Astrocyte (in vitro differentiated cells and primary cell): ENCODE measurements around the gene LHPP. TPM values are rescaled to one million over a fixed set of nuclear protein-coding genes. Genes with fewer than 3 reads are reported as not detected.

Source experiments
- DNase-seq: peaks from one replicate; pipeline ENCODE4 v3.0.0-alpha.2; 2010; ENCODE audit warnings: low read depth
- FAIRE-seq: peaks from 2 replicates; lab custom pipeline; 2011; peaks lifted over from hg19 to GRCh38; lab: Jason Lieb, UNC
- H2AFZ ChIP-seq: 2 replicates; pipeline ENCODE4 v1.6.0; 2012; ENCODE audit warnings: low read depth, low read length, inconsistent platforms
- H3K27ac ChIP-seq: 2 replicates; pipeline ENCODE4 v1.5.1; 2011; ENCODE audit warnings: low read depth, low read length, inconsistent platforms
- H3K27me3 ChIP-seq: 2 replicates; pipeline ENCODE4 v1.6.0; 2011; ENCODE audit warnings: low read length, inconsistent platforms; ENCODE audit not compliant: insufficient read depth
- H3K36me3 ChIP-seq: 2 replicates; pipeline ENCODE4 v1.5.1; 2011; ENCODE audit warnings: low read length, inconsistent platforms; ENCODE audit not compliant: insufficient read depth
- H3K4me1 ChIP-seq: 2 replicates; pipeline ENCODE4 v1.5.1; 2011; ENCODE audit warnings: low read length, inconsistent platforms; ENCODE audit not compliant: insufficient read depth
- H3K4me2 ChIP-seq: 2 replicates; pipeline ENCODE4 v1.6.0; 2012; ENCODE audit warnings: low read length, inconsistent platforms
- H3K4me3 ChIP-seq: 2 replicates; pipeline ENCODE4 v1.5.1; 2011; ENCODE audit warnings: low read depth, mild to moderate bottlenecking, low read length, inconsistent platforms; ENCODE audit not compliant: insufficient read depth
- H3K79me2 ChIP-seq: 2 replicates; pipeline ENCODE4 v1.6.0; 2012; ENCODE audit warnings: mild to moderate bottlenecking, low read length, inconsistent platforms; ENCODE audit not compliant: insufficient read depth
- H3K9ac ChIP-seq: 2 replicates; pipeline ENCODE4 v1.6.0; 2012; ENCODE audit warnings: mild to moderate bottlenecking, low read length, inconsistent platforms
- H3K9me3 ChIP-seq: 2 replicates; pipeline ENCODE4 v1.5.1; 2012; ENCODE audit warnings: low read depth, mild to moderate bottlenecking, low read length, inconsistent platforms; ENCODE audit not compliant: insufficient read depth
- H4K20me1 ChIP-seq: 2 replicates; pipeline ENCODE4 v1.6.0; 2012; ENCODE audit warnings: low read length, inconsistent platforms; ENCODE audit not compliant: insufficient read depth
- H3K27ac Mint-ChIP-seq: one replicate; pipeline ENCODE4 v1.8.0; 2021; ENCODE audit warnings: mild to moderate bottlenecking, mixed read lengths; ENCODE audit not compliant: unreplicated experiment
- H3K27me3 Mint-ChIP-seq: one replicate; pipeline ENCODE4 v1.8.0; 2021; ENCODE audit warnings: low read depth, mixed read lengths; ENCODE audit not compliant: unreplicated experiment
- H3K36me3 Mint-ChIP-seq: one replicate; pipeline ENCODE4 v1.8.0; 2021; ENCODE audit warnings: low read depth, mixed read lengths; ENCODE audit not compliant: unreplicated experiment
- H3K4me1 Mint-ChIP-seq: one replicate; pipeline ENCODE4 v1.8.0; 2021; ENCODE audit warnings: low read depth, mixed read lengths; ENCODE audit not compliant: unreplicated experiment
- H3K4me3 Mint-ChIP-seq: one replicate; pipeline ENCODE4 v1.8.0; 2021; ENCODE audit warnings: mild to moderate bottlenecking, moderate library complexity, mixed read lengths; ENCODE audit not compliant: unreplicated experiment
- H3K9me3 Mint-ChIP-seq: one replicate; pipeline ENCODE4 v1.8.0; 2021; ENCODE audit warnings: mild to moderate bottlenecking, mixed read lengths; ENCODE audit not compliant: unreplicated experiment
- CTCF ChIP-seq: IDR thresholded peaks from 2 replicates; pipeline ENCODE4 v1.5.1; 2011; ENCODE audit warnings: low read depth, mild to moderate bottlenecking, inconsistent platforms, low read length, moderate library complexity; ENCODE audit not compliant: insufficient read depth
- EZH2 ChIP-seq: IDR thresholded peaks from 2 replicates; pipeline ENCODE4 v1.6.1; 2012; ENCODE audit warnings: mild to moderate bottlenecking, low read length, inconsistent platforms; ENCODE audit not compliant: insufficient read depth
- total RNA-seq: library from RNA; stranded (reverse); gene quantifications from 2 replicates; pipeline ENCODE4 v1.2.1, GENCODE V29; 2021

The LHPP gene
- total RNA-seq, 1 donor from 2014 or later, result 6.9 TPM

- Mint-ChIP-seq H3K36me3 (peaks cover 2% of the 10 kb centered on the region), H3K9me3 (no peaks in the 10 kb centered on the region), H3K4me3 (no peak overlapping the region), H3K4me1 (peaks cover 2% of the 10 kb centered on the region), H3K27me3 (peaks cover 13% of the 10 kb centered on the region), H3K27ac (no peak overlapping the region)
- Histone ChIP-seq H3K9me3 (no peaks in the 10 kb centered on the region), H3K4me1 (no peaks in the 10 kb centered on the region), H4K20me1 (no peaks in the 10 kb centered on the region), H3K4me3 (no peak overlapping the region), H2AFZ (no peak overlapping the region), H3K27ac (no peak overlapping the region), H3K4me2 (no peak overlapping the region), H3K79me2 (no peaks in the 10 kb centered on the region), H3K27me3 (no peaks in the 10 kb centered on the region), H3K9ac (no peak overlapping the region), H3K36me3 (no peaks in the 10 kb centered on the region)
- DNase-seq (no peak), FAIRE-seq (no peak)
- TF ChIP-seq EZH2, result no peak
- no peak for TF ChIP-seq CTCF
Measured at GRCh38 chr10:124524991-124525653, 63.5 kb downstream of the LHPP start.

GRCh38 chr10:124525751-124526600 is 64.4 kb downstream of the LHPP start:
- FAIRE-seq, result no peak

More at GRCh38 chr10:124525751-124526600, 64.4 kb downstream of the LHPP start:
- peaks cover 2% of the 10 kb centered on the region for H3K4me1 ChIP-seq
- DNase-seq, result no peak
- peaks cover 2% of the 10 kb centered on the region for H3K4me1 Mint-ChIP-seq
- H3K36me3 Mint-ChIP-seq, result peaks cover 2% of the 10 kb centered on the region
- H3K27me3 ChIP-seq, result no peaks in the 10 kb centered on the region
- no peak overlapping the region for H3K4me3 Mint-ChIP-seq
- TF ChIP-seq EZH2, result no peak
- no peak for TF ChIP-seq CTCF
- H3K9me3 ChIP-seq, result no peaks in the 10 kb centered on the region
- H3K27ac Mint-ChIP-seq, result no peak overlapping the region
- no peaks in the 10 kb centered on the region for H4K20me1 ChIP-seq
- H3K4me2 ChIP-seq, result no peak overlapping the region
- H3K9me3 Mint-ChIP-seq, result no peaks in the 10 kb centered on the region
- peaks cover 15% of the 10 kb centered on the region for H3K27me3 Mint-ChIP-seq
- no peak overlapping the region for H2AFZ ChIP-seq
- H3K4me3 ChIP-seq, result no peak overlapping the region
- no peaks in the 10 kb centered on the region for H3K79me2 ChIP-seq
- H3K36me3 ChIP-seq, result no peaks in the 10 kb centered on the region
- no peak overlapping the region for H3K9ac ChIP-seq
- H3K27ac ChIP-seq, result no peak overlapping the region
